Neural cell (in vitro differentiated cells): ENCODE data around the gene FANCG. TPM values are rescaled to one million over a fixed set of nuclear protein-coding genes. Genes with fewer than 3 reads are reported as not detected.

Source experiments
- H2AFZ ChIP-seq: fragments of 200-600, 300-800 bp; sonication (generic), shearing (Covaris generic); 2 replicates; pipeline ENCODE4 v1.6.0; 2014; ENCODE audit warnings: low read depth, mild to moderate bottlenecking, antibody characterized with exemption, low read length, moderate library complexity
- H3F3A ChIP-seq: fragments of 200-600 bp; shearing (Covaris generic); 2 replicates; pipeline ENCODE4 v1.6.1; 2016; ENCODE audit warnings: mild to moderate bottlenecking, moderate library complexity, mixed read lengths, antibody characterized with exemption, low read length; ENCODE audit not compliant: insufficient read depth, poor library complexity, severe bottlenecking
- H3K27ac ChIP-seq: fragments of 200-600, 300-800 bp; sonication (generic), shearing (Covaris generic); 2 replicates; pipeline ENCODE4 v1.5.1; 2014; ENCODE audit warnings: mild to moderate bottlenecking, low read length, moderate library complexity
- H3K27me3 ChIP-seq: fragments of 300-800, 200-600 bp; sonication (generic), shearing (Covaris generic); 2 replicates; pipeline ENCODE4 v1.6.0; 2014; ENCODE audit warnings: mild to moderate bottlenecking, low read depth, low read length, moderate library complexity; ENCODE audit not compliant: insufficient read depth
- H3K36me3 ChIP-seq: fragments of 300-800, 200-600 bp; sonication (generic), shearing (Covaris generic); 2 replicates; pipeline ENCODE4 v1.5.1; 2014; ENCODE audit warnings: mild to moderate bottlenecking, antibody characterized with exemption, low read length, moderate library complexity; ENCODE audit not compliant: insufficient read depth
- H3K4me2 ChIP-seq: fragments of 300-800, 200-600 bp; sonication (generic), shearing (Covaris generic); 2 replicates; pipeline ENCODE4 v1.6.0; 2014; ENCODE audit warnings: mild to moderate bottlenecking, low read length
- H3K4me3 ChIP-seq: fragments of 300-800, 200-600 bp; sonication (generic), shearing (Covaris generic); 2 replicates; pipeline ENCODE4 v1.5.1; 2014; ENCODE audit warnings: mild to moderate bottlenecking, low read length, moderate library complexity
- H3K79me2 ChIP-seq: fragments of 200-600 bp; shearing (Covaris generic); replicated peaks from 2 replicates; pipeline ENCODE4 v1.6.0; 2014; ENCODE audit warnings: mild to moderate bottlenecking, low read length, moderate library complexity; ENCODE audit not compliant: insufficient read depth
- H3K9ac ChIP-seq: fragments of 300-800, 200-600 bp; sonication (generic), shearing (Covaris generic); 2 replicates; pipeline ENCODE4 v1.6.1; 2016; ENCODE audit warnings: mild to moderate bottlenecking, low read length, mixed read lengths
- H3K9me2 ChIP-seq: fragments of 200-600 bp; shearing (Covaris generic); 2 replicates; pipeline ENCODE4 v1.6.1; 2016; ENCODE audit warnings: mild to moderate bottlenecking, low read length, mixed read lengths; ENCODE audit not compliant: insufficient read depth
- H3K9me3 ChIP-seq: fragments of 200-600, 300-800 bp; sonication (generic), shearing (Covaris generic); 2 replicates; pipeline ENCODE4 v1.6.1; 2016; ENCODE audit warnings: mild to moderate bottlenecking, mixed run types, low read length, moderate library complexity, mixed read lengths
- H4K20me1 ChIP-seq: fragments of 200-600 bp; shearing (Covaris generic); 2 replicates; pipeline ENCODE4 v1.6.1; 2016; ENCODE audit warnings: mild to moderate bottlenecking, mixed run types; ENCODE audit not compliant: insufficient read depth
- CTCF ChIP-seq: fragments of 450-650 bp; IDR thresholded peaks from 2 replicates; pipeline ENCODE4 v1.5.1; 2014; ENCODE audit warnings: antibody characterized with exemption, mild to moderate bottlenecking, moderate library complexity; ENCODE audit not compliant: poor library complexity, severe bottlenecking
- EP300 ChIP-seq: fragments of 450-650 bp; conservative IDR thresholded peaks from 2 replicates; pipeline ENCODE4 v1.6.1; 2014; ENCODE audit warnings: antibody characterized with exemption, mild to moderate bottlenecking, moderate library complexity; ENCODE audit not compliant: poor library complexity, severe bottlenecking
- EZH2 ChIP-seq: fragments of 200-600, 300-800 bp; shearing (Covaris generic), sonication (generic); IDR thresholded peaks from 2 replicates; pipeline ENCODE4 v1.6.1; 2014; ENCODE audit warnings: antibody characterized with exemption, low read length, borderline replicate concordance, mild to moderate bottlenecking; ENCODE audit not compliant: insufficient read depth, poor library complexity, severe bottlenecking
- MXI1 ChIP-seq: fragments of 450-650 bp; conservative IDR thresholded peaks from 2 replicates; pipeline ENCODE4 v1.6.1; 2014; ENCODE audit warnings: antibody characterized with exemption, mild to moderate bottlenecking; ENCODE audit not compliant: poor library complexity, severe bottlenecking
- POLR2AphosphoS5 ChIP-seq: IDR thresholded peaks from 2 replicates; pipeline ENCODE4 v1.6.1; 2012
- RAD21 ChIP-seq: fragments of 450-650 bp; conservative IDR thresholded peaks from 2 replicates; pipeline ENCODE4 v1.6.1; 2014; ENCODE audit warnings: antibody characterized with exemption, mild to moderate bottlenecking, moderate library complexity
- SMC3 ChIP-seq: fragments of 450-650 bp; conservative IDR thresholded peaks from 2 replicates; pipeline ENCODE4 v1.6.1; 2014; ENCODE audit warnings: antibody characterized with exemption, mild to moderate bottlenecking, moderate library complexity; ENCODE audit not compliant: poor library complexity
- TAF1 ChIP-seq: IDR thresholded peaks from 2 replicates; pipeline ENCODE4 v1.6.1; 2012; ENCODE audit warnings: low read depth
- polyA plus RNA-seq: library from polyadenylated mRNA; depleted of rRNA; stranded (reverse); fragments of >200 nt; gene quantifications from 2 replicates; pipeline ENCODE4 v1.2.3, GENCODE V29; 2014
- TF ChIP-seq, protein P1 (sequence below): IDR thresholded peaks from 2 replicates; pipeline ENCODE4 v1.6.1; 2012; ENCODE audit warnings: borderline replicate concordance

FANCG gene
- polyA plus RNA-seq, 1 donor from 2014 or later: 56.0 TPM

DNA sequence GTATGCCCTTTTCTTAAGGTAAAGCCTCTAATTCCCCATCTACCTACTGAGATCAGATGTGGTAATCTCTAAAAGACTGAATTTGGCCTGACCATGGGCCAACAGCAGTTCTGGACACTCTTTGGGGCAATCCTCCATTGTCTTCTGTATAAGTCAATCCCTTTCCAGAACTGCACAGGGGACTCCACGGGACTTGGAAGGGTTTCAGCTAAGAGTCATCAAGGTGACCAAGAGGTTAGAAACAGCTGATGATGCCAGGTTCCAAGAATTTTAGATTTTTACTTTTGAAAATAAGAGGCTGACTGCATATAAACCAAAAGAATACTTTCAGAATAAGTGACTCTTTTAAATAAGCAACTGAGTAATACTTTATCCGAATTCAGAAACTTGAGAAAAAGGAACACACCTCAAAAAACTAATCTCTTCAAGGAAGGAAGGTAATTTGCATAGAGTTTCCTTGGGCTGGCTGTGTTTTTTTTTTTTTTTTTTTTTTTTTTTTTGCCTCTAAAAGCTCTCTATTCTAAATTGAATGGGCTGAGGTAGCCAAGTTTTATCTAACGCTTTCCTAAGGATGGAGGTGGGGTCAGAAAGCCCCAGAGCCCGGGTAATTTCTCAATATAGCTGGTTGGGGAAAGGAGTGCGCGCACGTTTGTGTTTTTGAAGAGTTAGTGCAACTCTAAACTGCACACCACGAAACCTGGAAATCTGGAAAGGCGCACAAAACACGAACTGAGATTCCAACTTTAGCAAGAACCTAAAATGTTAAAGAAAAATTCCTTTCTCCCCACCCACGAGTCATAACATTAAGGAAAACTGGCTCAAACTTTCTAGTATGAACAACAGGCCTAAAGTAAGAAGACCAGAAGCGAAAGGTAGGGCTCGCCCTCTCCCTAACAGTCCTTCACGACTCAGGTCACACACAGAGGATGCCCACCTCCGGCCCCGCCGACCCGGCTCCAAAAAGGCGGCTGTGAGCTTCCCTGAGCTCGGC lies 8.6 kb downstream of the FANCG start:
- Histone ChIP-seq H4K20me1 (peaks cover 14% of the 10 kb centered on the region), H3K27me3 (no peaks in the 10 kb centered on the region), H3K4me2 (peak overlapping the region; percentile 88), H3K9me3 (no peaks in the 10 kb centered on the region), H3K9ac (peak overlapping the region; percentile 96), H3F3A (no peaks in the 10 kb centered on the region), H3K9me2 (no peaks in the 10 kb centered on the region), H3K79me2 (peaks cover 55% of the 10 kb centered on the region), H3K4me3 (peak overlapping the region; percentile 97), H2AFZ (no peak overlapping the region), H3K27ac (peak overlapping the region; percentile 93), H3K36me3 (no peaks in the 10 kb centered on the region)
- TF ChIP-seq RAD21 (no peak), MXI1 (no peak), POLR2AphosphoS5 (no peak), EZH2 (no peak), CTCF (no peak), SMC3 (no peak), EP300 (no peak), TAF1 (no peak)
- TF ChIP-seq, protein P1, sequence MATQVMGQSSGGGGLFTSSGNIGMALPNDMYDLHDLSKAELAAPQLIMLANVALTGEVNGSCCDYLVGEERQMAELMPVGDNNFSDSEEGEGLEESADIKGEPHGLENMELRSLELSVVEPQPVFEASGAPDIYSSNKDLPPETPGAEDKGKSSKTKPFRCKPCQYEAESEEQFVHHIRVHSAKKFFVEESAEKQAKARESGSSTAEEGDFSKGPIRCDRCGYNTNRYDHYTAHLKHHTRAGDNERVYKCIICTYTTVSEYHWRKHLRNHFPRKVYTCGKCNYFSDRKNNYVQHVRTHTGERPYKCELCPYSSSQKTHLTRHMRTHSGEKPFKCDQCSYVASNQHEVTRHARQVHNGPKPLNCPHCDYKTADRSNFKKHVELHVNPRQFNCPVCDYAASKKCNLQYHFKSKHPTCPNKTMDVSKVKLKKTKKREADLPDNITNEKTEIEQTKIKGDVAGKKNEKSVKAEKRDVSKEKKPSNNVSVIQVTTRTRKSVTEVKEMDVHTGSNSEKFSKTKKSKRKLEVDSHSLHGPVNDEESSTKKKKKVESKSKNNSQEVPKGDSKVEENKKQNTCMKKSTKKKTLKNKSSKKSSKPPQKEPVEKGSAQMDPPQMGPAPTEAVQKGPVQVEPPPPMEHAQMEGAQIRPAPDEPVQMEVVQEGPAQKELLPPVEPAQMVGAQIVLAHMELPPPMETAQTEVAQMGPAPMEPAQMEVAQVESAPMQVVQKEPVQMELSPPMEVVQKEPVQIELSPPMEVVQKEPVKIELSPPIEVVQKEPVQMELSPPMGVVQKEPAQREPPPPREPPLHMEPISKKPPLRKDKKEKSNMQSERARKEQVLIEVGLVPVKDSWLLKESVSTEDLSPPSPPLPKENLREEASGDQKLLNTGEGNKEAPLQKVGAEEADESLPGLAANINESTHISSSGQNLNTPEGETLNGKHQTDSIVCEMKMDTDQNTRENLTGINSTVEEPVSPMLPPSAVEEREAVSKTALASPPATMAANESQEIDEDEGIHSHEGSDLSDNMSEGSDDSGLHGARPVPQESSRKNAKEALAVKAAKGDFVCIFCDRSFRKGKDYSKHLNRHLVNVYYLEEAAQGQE: no peak

DNA sequence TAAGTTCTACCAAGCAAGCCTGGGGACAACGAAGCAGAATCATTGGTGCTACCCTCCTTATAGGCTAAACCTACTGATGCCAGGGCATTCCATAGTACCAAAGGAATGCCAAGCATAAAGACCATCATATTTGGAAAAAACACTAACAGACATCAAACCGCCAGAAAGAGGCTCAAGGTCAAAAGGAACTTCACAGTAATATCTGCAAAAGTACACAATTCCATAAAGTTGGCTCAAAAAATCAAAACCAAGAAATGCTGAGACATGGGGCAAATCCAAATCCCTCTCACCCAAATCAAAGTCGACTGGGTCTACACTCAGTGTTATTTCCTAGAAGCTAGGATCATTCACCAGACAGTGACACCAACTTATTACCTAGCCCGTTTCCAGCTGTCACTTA lies 10.7 kb downstream of the FANCG start:
- no peaks in the 10 kb centered on the region for H3F3A ChIP-seq
- H3K4me3 ChIP-seq: peak overlapping the region; percentile 18
- H3K79me2 ChIP-seq: peaks cover 60% of the 10 kb centered on the region
- H3K9me2 ChIP-seq: no peaks in the 10 kb centered on the region
- no peaks in the 10 kb centered on the region for H3K9me3 ChIP-seq
- peaks cover 14% of the 10 kb centered on the region for H4K20me1 ChIP-seq
- H3K4me2 ChIP-seq: no peak overlapping the region
- H3K36me3 ChIP-seq: no peaks in the 10 kb centered on the region
- H3K27me3 ChIP-seq: no peaks in the 10 kb centered on the region
- H3K27ac ChIP-seq: no peak overlapping the region
- TF ChIP-seq EZH2 (no peak), CTCF (no peak), RAD21 (no peak), TAF1 (no peak), MXI1 (no peak), POLR2AphosphoS5 (no peak), EP300 (no peak), SMC3 (no peak)
- TF ChIP-seq, protein P1: no peak
- H3K9ac ChIP-seq: no peak overlapping the region
- no peak overlapping the region for H2AFZ ChIP-seq
